Neutrophil (primary cell): ENCODE results near the gene LAT.

Experiments used
- H3K27ac ChIP-seq: fragments of 200-600 bp; sonication (generic); 2 replicates; pipeline ENCODE4 v1.5.1; 2016; ENCODE audit warnings: mild to moderate bottlenecking, moderate library complexity
- H3K27me3 ChIP-seq: fragments of 200-600 bp; sonication (generic); 2 replicates; pipeline ENCODE4 v1.6.0; 2016; ENCODE audit warnings: mild to moderate bottlenecking
- H3K36me3 ChIP-seq: fragments of 200-600 bp; sonication (generic); 2 replicates; pipeline ENCODE4 v1.5.1; 2017
- H3K4me1 ChIP-seq, 2 experiments: fragments of 200-600 bp in 1 of 2; sonication (generic) in 1 of 2; 1 replicate in 1 of 2; 2 replicates in 1 of 2; pipeline versions ENCODE4 v1.5.1 to v1.6.1; 2013 to 2016; ENCODE audit warnings: low read depth in 1 of 2, low read length in 1 of 2, mild to moderate bottlenecking in 1 of 2, moderate library complexity in 1 of 2; ENCODE audit not compliant: control insufficient read depth in 1 of 2, insufficient read depth in 1 of 2
- H3K4me3 ChIP-seq, 2 experiments: fragments of 200-600 bp in 1 of 2; sonication (generic) in 1 of 2; 1 replicate in 1 of 2; 2 replicates in 1 of 2; pipeline ENCODE4 v1.5.1; 2013 to 2016; ENCODE audit warnings: low read depth in 1 of 2, low read length in 1 of 2, mild to moderate bottlenecking in 1 of 2, moderate library complexity in 1 of 2
- H3K9me3 ChIP-seq: fragments of 200-600 bp; sonication (generic); 2 replicates; pipeline ENCODE4 v1.5.1; 2016
- CTCF ChIP-seq: fragments of 200-600 bp; sonication (generic); IDR thresholded peaks from 2 replicates; pipeline ENCODE4 v1.5.1; 2016; ENCODE audit warnings: antibody characterized with exemption

The LAT gene

GRCh38 chr16:28990375-28991040 lies 5.7 kb downstream of the LAT start:
- H3K27ac ChIP-seq = no peak overlapping the region
- peaks cover 2 to 3% of the 10 kb centered on the region in 2 experiments for H3K4me1 ChIP-seq
- H3K36me3 ChIP-seq = no peaks in the 10 kb centered on the region

GRCh38 chr16:28991687-28992086 lies 6.8 kb downstream of the LAT start:
- H3K9me3 ChIP-seq = no peaks in the 10 kb centered on the region
- no peaks in the 10 kb centered on the region for H3K36me3 ChIP-seq
- no peak overlapping the region for H3K27ac ChIP-seq
- H3K4me1 ChIP-seq = no peaks in the 10 kb centered on the region
- no peak for TF ChIP-seq CTCF
- no peaks in the 10 kb centered on the region for H3K27me3 ChIP-seq
- no peak overlapping the region for H3K4me3 ChIP-seq

More at GRCh38 chr16:28990375-28991040, 5.7 kb downstream of the LAT start:
- Histone ChIP-seq H3K9me3 (no peaks in the 10 kb centered on the region), H3K4me3 (no peak overlapping the region), H3K27me3 (no peaks in the 10 kb centered on the region)
- TF ChIP-seq CTCF = no peak

GRCh38 chr16:28992496-28992895 lies 7.6 kb downstream of the LAT start:
- Histone ChIP-seq H3K4me1 (no peaks in the 10 kb centered on the region), H3K27ac (no peak overlapping the region), H3K36me3 (no peaks in the 10 kb centered on the region), H3K27me3 (no peaks in the 10 kb centered on the region), H3K4me3 (no peak overlapping the region), H3K9me3 (no peaks in the 10 kb centered on the region)
- no peak for TF ChIP-seq CTCF

- Histone ChIP-seq H3K4me3 (no peak overlapping the region), H3K27ac (no peak overlapping the region), H3K4me1 (no peaks in the 10 kb centered on the region), H3K27me3 (no peaks in the 10 kb centered on the region), H3K36me3 (no peaks in the 10 kb centered on the region), H3K9me3 (no peaks in the 10 kb centered on the region)
- no peak for TF ChIP-seq CTCF
Measured at GRCh38 chr16:28998837-28999236, 14.0 kb downstream of the LAT start.

- no peaks in the 10 kb centered on the region for H3K27me3 ChIP-seq
- no peak overlapping the region for H3K4me3 ChIP-seq
- H3K27ac ChIP-seq = no peak overlapping the region
- H3K4me1 ChIP-seq = no peaks in the 10 kb centered on the region
- H3K9me3 ChIP-seq = no peaks in the 10 kb centered on the region
- no peaks in the 10 kb centered on the region for H3K36me3 ChIP-seq
- TF ChIP-seq CTCF = no peak
Measured at GRCh38 chr16:28999577-28999976, 14.7 kb downstream of the LAT start.
